GM23248 (cell line): ENCODE results near the gene CES3.

ENCODE experiments used
- EZH2 ChIP-seq: fragments of 200-600 bp; sonication (generic); IDR thresholded peaks from 2 replicates; pipeline ENCODE4 v1.6.1; 2018; ENCODE audit warnings: antibody characterized with exemption, mild to moderate bottlenecking; ENCODE audit not compliant: insufficient read depth, poor library complexity, severe bottlenecking
- EZH2phosphoT487 ChIP-seq: fragments of 200-600 bp; sonication (generic); IDR thresholded peaks from 2 replicates; pipeline ENCODE4 v1.6.1; 2018; ENCODE audit warnings: antibody characterized with exemption, moderate library complexity, mild to moderate bottlenecking, low read depth; ENCODE audit not compliant: insufficient read depth

- TF ChIP-seq EZH2phosphoT487 (no peak), EZH2 (no peak)
Measured at GRCh38 chr16:66979011-66979717, 18.1 kb downstream of the CES3 start.
